Stimulated activated CD4-positive, alpha-beta T cell treated with anti-CD3 and anti-CD28 coated beads, Interleukin-4, amount 100 ng/mL, for 1 hour (primary cell): ENCODE data around the gene CYP2R1.
"Not testable (repeated sequence)": the region's sequence is repeated elsewhere in the genome, so short reads cannot be mapped to it uniquely, and the experiment has no call there.

ENCODE experiments used
- DNase-seq: peaks from one replicate; pipeline ENCODE4 v3.0.0-alpha.2; 2020

Gene CYP2R1

GRCh38 chr11:14891143-14892035 is 642 bp downstream of the CYP2R1 start:
- peak; percentile 80 for DNase-seq

GRCh38 chr11:14886513-14886912 is 5.5 kb downstream of the CYP2R1 start:
- DNase-seq: no peak

GRCh38 chr11:14884667-14885273 is 7.3 kb downstream of the CYP2R1 start:
- no peak for DNase-seq

- not testable (repeated sequence) for DNase-seq
Observed at GRCh38 chr11:14883683-14884082, 8.3 kb downstream of the CYP2R1 start.

- DNase-seq: no peak
Observed at GRCh38 chr11:14882196-14882595, 9.8 kb downstream of the CYP2R1 start.

- DNase-seq: no peak
Observed at GRCh38 chr11:14881576-14882193, 10.3 kb downstream of the CYP2R1 start.

GRCh38 chr11:14875163-14875562 is 16.9 kb downstream of the CYP2R1 start:
- no peak for DNase-seq

- no peak for DNase-seq
Observed at GRCh38 chr11:14873632-14874031, 18.4 kb downstream of the CYP2R1 start.

GRCh38 chr11:14872032-14872431 is 20.0 kb downstream of the CYP2R1 start:
- DNase-seq: no peak

GRCh38 chr11:14863775-14864174 is 28.3 kb downstream of the CYP2R1 start:
- DNase-seq: not testable (repeated sequence)

GRCh38 chr11:14861680-14862079 is 30.4 kb downstream of the CYP2R1 start:
- DNase-seq: no peak

GRCh38 chr11:14860511-14860910 is 31.5 kb downstream of the CYP2R1 start:
- no peak for DNase-seq

- DNase-seq: no peak
Observed at GRCh38 chr11:14858404-14858803, 33.6 kb downstream of the CYP2R1 start.

GRCh38 chr11:14857621-14858020 is 34.4 kb downstream of the CYP2R1 start:
- DNase-seq: no peak

GRCh38 chr11:14855890-14856289 is 36.1 kb downstream of the CYP2R1 start:
- no peak for DNase-seq

- no peak for DNase-seq
Observed at GRCh38 chr11:14854057-14854456, 38.0 kb downstream of the CYP2R1 start.

- DNase-seq: no peak
Observed at GRCh38 chr11:14852571-14853177, 39.4 kb downstream of the CYP2R1 start.

- DNase-seq: no peak
Observed at GRCh38 chr11:14842002-14842401, 50.0 kb downstream of the CYP2R1 start.

- no peak for DNase-seq
Observed at GRCh38 chr11:14835496-14836492, 56.2 kb downstream of the CYP2R1 start.
